PFSK-1 (cell line): Measurements from ENCODE around the gene SOBP.

Source experiments
- FOXP2 ChIP-seq: optimal IDR thresholded peaks from 2 replicates; pipeline ENCODE3; 2011; ENCODE audit warnings: borderline replicate concordance, control low read depth, inconsistent platforms; ENCODE audit not compliant: insufficient read depth; ENCODE audit errors: extremely low read length, extremely low read depth
- POLR2AphosphoS5 ChIP-seq: IDR thresholded peaks from 2 replicates; pipeline ENCODE4 v1.6.1; 2012; ENCODE audit warnings: low read depth, mild to moderate bottlenecking, control low read depth, low read length, moderate library complexity
- SIN3A ChIP-seq: IDR thresholded peaks from 2 replicates; pipeline ENCODE4 v1.6.1; 2012; ENCODE audit warnings: mild to moderate bottlenecking, low read length, moderate library complexity, borderline replicate concordance; ENCODE audit not compliant: insufficient read depth
- TAF1 ChIP-seq: IDR thresholded peaks from 2 replicates; pipeline ENCODE4 v1.6.1; 2012; ENCODE audit warnings: low read length, control low read depth, borderline replicate concordance; ENCODE audit not compliant: insufficient read depth
- TF ChIP-seq, protein P1 (sequence below), 2 experiments: IDR thresholded peaks; 2 replicates each; pipeline versions ENCODE4 v1.6.1 to v1.8.0; 2011 to 2012; ENCODE audit warnings: low read depth in 2 of 2, low read length in 2 of 2, control low read depth in 1 of 2, inconsistent platforms in 1 of 2, mild to moderate bottlenecking in 1 of 2, moderate library complexity in 1 of 2; ENCODE audit not compliant: insufficient read depth in 1 of 2

GRCh38 chr6:107606407-107606806 is 116.5 kb downstream of the SOBP start:
- TF ChIP-seq POLR2AphosphoS5 (no peak), TAF1 (no peak), SIN3A (no peak), FOXP2 (no peak)
- TF ChIP-seq, protein P1, sequence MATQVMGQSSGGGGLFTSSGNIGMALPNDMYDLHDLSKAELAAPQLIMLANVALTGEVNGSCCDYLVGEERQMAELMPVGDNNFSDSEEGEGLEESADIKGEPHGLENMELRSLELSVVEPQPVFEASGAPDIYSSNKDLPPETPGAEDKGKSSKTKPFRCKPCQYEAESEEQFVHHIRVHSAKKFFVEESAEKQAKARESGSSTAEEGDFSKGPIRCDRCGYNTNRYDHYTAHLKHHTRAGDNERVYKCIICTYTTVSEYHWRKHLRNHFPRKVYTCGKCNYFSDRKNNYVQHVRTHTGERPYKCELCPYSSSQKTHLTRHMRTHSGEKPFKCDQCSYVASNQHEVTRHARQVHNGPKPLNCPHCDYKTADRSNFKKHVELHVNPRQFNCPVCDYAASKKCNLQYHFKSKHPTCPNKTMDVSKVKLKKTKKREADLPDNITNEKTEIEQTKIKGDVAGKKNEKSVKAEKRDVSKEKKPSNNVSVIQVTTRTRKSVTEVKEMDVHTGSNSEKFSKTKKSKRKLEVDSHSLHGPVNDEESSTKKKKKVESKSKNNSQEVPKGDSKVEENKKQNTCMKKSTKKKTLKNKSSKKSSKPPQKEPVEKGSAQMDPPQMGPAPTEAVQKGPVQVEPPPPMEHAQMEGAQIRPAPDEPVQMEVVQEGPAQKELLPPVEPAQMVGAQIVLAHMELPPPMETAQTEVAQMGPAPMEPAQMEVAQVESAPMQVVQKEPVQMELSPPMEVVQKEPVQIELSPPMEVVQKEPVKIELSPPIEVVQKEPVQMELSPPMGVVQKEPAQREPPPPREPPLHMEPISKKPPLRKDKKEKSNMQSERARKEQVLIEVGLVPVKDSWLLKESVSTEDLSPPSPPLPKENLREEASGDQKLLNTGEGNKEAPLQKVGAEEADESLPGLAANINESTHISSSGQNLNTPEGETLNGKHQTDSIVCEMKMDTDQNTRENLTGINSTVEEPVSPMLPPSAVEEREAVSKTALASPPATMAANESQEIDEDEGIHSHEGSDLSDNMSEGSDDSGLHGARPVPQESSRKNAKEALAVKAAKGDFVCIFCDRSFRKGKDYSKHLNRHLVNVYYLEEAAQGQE (IDR thresholded peaks at IDR 0.05; ENCODE audit: insufficient read depth in 1 of 2, low read depth in 2 of 2, low read length in 2 of 2) = no peak
